Activated naive CD4-positive, alpha-beta T cell treated with Interleukin-2 at 50 U/mL for 16 hours (primary cell): ENCODE measurements around the gene DOK3.

Source experiments
- DNase-seq: peaks from one replicate; pipeline ENCODE4 v3.0.0-alpha.2; 2020

Gene DOK3

GRCh38 chr5:177465044-177465443, 44.6 kb downstream of the DOK3 start:
- no peak for DNase-seq

DNA sequence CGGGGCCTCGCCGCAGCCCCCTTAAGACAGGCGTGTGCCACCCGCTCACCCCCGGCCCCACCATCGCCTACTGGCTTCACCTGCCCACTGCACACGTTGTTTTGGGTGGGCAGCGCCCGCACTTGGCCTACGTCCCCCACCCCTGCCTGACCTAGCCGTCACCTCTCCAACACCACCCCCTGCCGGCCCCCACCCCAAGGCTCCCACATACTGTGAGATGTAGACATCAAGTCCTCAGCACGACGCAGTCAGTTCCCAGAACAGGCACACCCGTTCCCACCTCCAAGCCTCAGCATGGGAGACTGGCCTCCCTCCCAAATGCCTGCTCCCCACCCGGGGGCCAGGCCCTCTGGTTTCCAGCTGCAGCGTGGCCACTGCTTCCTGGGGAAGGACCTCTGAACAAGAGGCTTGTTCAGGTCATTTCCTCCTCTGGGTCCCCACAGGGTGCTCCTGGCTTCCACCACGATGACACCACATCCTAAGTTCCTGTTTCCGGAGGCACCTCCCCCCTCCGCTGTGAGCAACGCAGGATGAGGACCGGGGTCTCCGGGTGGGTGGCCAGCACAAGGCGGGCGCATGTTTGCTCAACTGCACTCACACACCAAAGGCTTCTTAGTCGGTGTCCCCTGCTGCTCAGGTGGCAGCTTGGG, 47.5 kb downstream of the DOK3 start:
- no peak for DNase-seq

GRCh38 chr5:177459819-177460628, 49.6 kb downstream of the DOK3 start:
- no peak for DNase-seq

DNA sequence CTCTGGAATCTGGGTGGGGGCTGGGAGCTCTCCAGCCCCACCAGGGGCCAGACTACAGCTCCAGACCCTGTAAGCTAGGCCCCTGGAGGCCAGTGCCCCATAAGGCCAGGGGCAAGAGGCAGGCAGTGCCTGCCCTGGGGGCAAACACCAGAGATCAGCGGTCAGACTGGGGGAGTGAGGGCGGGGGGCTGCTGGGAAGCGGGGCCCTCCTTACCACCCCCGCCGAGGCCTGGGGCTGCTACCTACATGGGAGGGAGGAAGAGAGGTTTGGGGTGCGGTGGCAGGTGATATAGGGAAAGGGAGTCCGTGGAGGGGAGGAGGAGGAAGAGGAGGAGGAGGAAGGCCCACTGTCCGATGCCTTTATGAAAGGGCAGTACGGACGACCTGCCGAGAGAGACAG, 50.3 kb downstream of the DOK3 start:
- no peak for DNase-seq

GRCh38 chr5:177458912-177459350, 50.7 kb downstream of the DOK3 start:
- no peak for DNase-seq

- DNase-seq, result no peak
Observed at GRCh38 chr5:177457852-177458681, 51.6 kb downstream of the DOK3 start.

DNA sequence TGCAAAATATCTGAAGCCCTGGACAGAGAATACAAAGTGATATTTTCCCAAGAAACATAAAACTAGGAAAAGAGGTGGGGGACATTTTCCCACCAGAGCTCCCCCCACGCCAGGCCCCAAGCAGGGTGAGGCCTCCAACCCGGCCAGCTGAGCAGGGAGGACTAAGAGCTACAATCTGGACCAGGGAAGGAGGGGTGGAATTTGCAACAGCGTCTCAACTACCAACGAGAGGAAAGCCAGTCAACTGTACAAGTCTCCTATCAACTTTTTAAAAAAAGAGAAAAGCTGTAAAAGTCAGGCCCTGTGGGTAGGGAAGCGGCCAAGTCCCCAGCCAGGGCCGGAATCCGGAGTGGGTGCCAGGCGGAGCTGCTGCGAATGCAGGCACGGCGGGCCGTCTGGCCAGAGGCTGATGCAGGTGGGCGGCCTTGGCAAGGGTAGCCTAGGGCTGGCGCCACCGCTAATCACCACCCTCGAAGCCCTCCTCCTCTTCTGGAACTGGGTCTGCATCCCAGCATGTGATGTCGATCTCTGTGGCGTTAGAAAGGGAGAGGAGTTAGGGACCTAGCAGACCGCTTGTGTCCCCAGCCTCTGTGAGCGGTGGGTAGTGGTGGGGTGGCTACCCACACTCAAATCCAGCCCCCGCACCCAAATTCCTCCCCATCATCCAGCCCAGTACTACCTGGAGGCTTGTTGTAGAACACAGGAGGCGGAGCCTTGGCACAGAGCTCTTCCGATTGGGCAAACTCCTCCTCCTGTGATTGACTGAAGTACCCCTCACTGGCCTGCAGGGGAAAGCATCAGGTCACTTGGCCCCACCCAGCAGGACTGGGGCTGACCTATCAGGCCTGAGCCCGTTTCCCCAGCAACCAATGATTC, 52.4 kb downstream of the DOK3 start:
- DNase-seq, result peak; percentile 62

DNA sequence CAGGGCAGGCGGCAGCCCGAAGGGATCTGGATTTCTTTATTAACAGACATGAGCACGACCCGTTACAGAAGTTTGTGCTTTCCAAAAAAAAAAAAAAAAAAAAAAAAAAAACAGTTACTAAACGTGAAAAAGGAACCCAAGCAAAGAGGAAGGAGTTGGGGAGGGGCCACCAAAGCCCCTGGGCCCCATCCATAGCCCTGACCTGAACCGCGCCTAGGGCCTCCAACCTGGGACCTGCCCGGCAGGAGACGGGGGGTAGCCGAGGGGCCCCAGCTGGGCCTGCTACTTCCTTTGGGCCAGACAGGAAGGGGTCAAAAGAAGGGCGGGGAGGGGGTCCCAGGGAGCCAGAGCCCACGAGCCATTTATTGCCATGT, 53.0 kb downstream of the DOK3 start:
- DNase-seq, result no peak

DNA sequence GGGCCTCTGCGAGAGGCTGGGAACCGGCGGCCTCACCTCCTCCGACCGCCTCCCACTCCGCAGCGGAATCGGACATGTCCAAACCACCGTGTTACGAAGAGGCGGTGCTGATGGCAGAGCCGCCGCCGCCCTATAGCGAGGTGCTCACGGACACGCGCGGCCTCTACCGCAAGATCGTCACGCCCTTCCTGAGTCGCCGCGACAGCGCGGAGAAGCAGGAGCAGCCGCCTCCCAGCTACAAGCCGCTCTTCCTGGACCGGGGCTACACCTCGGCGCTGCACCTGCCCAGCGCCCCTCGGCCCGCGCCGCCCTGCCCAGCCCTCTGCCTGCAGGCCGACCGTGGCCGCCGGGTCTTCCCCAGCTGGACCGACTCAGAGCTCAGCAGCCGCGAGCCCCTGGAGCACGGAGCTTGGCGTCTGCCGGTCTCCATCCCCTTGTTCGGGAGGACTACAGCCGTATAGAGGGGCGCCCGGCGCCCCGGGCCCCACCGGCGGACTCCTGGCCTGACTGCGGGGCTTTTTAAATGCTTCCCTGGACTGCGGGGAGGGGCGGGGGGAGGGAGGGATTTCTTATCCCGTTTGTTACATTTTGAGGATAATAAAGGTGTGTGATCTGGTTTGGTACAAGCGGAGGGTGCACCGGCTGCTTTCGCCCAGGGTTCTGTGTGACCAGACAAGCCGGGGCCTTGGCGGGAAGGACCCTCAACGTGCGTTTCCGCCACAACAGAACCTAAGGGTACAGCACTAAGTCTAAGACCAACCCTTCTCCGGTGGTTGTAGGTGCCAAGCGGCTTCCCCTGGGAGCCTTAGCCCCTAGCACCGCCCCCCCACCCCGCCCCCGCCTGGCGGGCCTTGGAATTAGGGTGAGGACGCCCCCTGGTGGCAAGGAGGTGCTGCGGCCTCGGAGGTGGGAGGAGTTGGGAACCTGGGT, 53.7 kb downstream of the DOK3 start:
- peak; percentile 94 for DNase-seq

GRCh38 chr5:177455036-177455660, 54.5 kb downstream of the DOK3 start:
- peak; percentile 92 for DNase-seq

DNA sequence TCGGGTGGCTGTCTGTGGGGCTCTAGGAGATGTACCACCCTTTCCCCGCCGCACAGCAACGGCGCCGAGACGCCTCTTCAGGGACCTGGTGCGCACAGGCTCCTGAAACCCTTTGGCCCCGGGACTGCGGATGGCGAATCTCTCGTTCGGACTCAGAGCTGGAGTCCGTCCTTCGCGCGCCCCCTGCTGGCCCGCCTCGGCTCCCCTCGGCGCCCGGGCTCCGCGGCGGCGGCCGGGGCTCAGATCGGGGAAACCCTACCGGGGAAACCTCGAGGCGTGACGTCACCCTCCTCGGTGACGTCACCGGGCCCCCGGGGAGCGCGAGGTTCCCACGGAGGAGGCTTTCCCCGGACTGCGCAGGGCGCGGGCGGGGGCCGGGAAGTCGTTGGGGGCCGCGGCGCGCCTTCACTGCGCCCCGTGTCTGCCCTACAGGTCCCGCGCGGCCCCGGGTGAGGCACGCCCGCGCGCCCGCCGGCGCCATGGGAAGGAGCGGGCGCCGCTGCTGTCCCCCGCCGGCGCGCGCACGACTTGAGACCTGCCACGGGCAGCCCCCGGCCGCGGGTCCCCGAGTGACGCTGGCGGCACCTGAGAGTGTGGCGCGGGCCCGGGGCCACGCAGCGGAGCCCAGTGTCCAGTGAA, 55.1 kb downstream of the DOK3 start:
- peak; percentile 94 for DNase-seq

- DNase-seq, result no peak
Observed at GRCh38 chr5:177453852-177454396, 55.7 kb downstream of the DOK3 start.

GRCh38 chr5:177452688-177453638, 56.7 kb downstream of the DOK3 start:
- DNase-seq, result no peak
